ENCODE measurements around the gene GPR89A. TPM values are rescaled to one million over a fixed set of nuclear protein-coding genes. Genes with fewer than 3 reads are reported as not detected.
"Not testable (repeated sequence)": the region's sequence is repeated elsewhere in the genome, so short reads cannot be mapped to it uniquely, and the experiment has no call there.

GPR89A gene
- 10 to 100 TPM; 33.9 to 34.5 TPM for total RNA-seq
- polyA plus RNA-seq (2013, experiment 1 of 2) = 23.7 TPM
- 22.1 TPM for polyA plus RNA-seq (2013, experiment 2 of 2)
- long read RNA-seq, experiment 1, transcript GPR89A-201 (14 exons, 2,120 nt) = major isoform, 9 of 16 reads
- long read RNA-seq, experiment 1, partial matches to known transcripts = 2 of 16 reads
- long read RNA-seq, experiment 1, other reads (novel, unspliced or antisense) = 4 of 16 reads
- long read RNA-seq, experiment 2, transcript GPR89A-201 (14 exons, 2,120 nt) = major isoform, 43 of 50 reads
- long read RNA-seq, experiment 2, partial matches to known transcripts = 2 of 50 reads
- long read RNA-seq, experiment 2, other reads (novel, unspliced or antisense) = 5 of 50 reads
- long read RNA-seq, experiment 3, transcript GPR89A-202 (14 exons, 1,955 nt) = minor isoform, 5 of 119 reads
- long read RNA-seq, experiment 3, transcript GPR89A-201 (14 exons, 2,120 nt) = major isoform, 92 of 119 reads
- long read RNA-seq, experiment 3, partial matches to known transcripts = 7 of 119 reads
- long read RNA-seq, experiment 3, other reads (novel, unspliced or antisense) = 14 of 119 reads
- long read RNA-seq, experiment 4, transcript GPR89A-201 (14 exons, 2,120 nt) = major isoform, 47 of 60 reads
- long read RNA-seq, experiment 4, partial matches to known transcripts = 6 of 60 reads
- long read RNA-seq, experiment 4, other reads (novel, unspliced or antisense) = 6 of 60 reads

DNA sequence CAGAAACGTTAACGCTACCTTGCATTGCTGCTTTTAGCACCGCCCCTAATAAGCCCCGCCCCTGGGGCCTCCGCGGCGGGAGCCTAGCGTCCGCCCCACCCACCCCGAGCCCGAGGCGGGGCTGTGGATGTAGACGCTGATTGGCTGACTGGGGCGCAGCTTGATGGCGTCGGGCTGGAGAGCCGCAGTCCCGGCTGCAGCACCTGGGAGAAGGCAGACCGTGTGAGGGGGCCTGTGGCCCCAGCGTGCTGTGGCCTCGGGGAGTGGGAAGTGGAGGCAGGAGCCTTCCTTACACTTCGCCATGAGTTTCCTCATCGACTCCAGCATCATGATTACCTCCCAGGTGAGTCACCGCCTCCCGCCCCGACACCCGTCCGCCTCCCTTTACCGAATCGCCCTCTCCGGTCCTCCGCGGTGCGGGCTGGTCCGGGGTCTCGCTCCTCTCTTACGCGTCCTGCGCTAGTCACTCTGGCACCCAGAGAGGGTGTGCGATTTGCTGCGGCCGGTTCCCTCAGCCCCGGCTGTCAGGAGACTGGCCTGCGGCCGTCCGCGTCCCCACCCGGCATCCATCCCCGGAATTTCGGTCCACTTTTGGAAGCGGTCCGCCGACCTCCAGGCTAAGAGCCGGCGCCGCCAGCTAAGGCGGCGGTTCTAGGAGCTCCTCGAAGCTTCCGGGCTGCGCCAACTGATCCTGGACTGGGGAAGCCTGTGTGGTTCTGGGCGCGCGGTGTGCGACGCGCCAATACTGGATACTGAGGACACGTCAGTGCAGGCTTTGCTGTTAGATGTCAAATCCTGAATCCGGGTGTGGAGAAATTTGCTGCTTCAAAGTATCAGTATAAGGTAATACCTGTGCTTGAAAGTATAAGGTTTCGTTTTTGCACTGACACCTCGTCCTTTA lies at the start of gene GPR89A:
TSS of gene GPR89A (plus strand) at position 156 of the 901 bp plus-strand sequence. CDS start at position 302, 146 bp downstream.
- H3K36me3 ChIP-seq (ENCODE audit: control insufficient read depth, insufficient read depth, low read length); H3K4me1 ChIP-seq (ENCODE audit: control insufficient read depth, insufficient read depth, low read length); H3K27me3 Mint-ChIP-seq (ENCODE audit: insufficient read depth); H3K4me1 Mint-ChIP-seq; H3K9me3 ChIP-seq (ENCODE audit: control insufficient read depth, low read length); H3K27me3 ChIP-seq (ENCODE audit: control insufficient read depth, insufficient read depth, low read length, poor library complexity, severe bottlenecking); H3K9me3 Mint-ChIP-seq; H3K36me3 Mint-ChIP-seq (ENCODE audit: low read depth): not testable (repeated sequence)
- Histone ChIP-seq H3K4me3 (ENCODE audit: low read length) (peak within 1 kb of the TSS; percentile 83), H3K9ac (ENCODE audit: extremely low read depth, low read length, poor library complexity, severe bottlenecking) (peak within 1 kb of the TSS; percentile 72), H3K27ac (ENCODE audit: low read depth, low read length) (peak within 1 kb of the TSS; percentile 53)
- DNase-seq = peak; percentile 98
- peak within 1 kb of the TSS; percentile 85 for H3K4me3 Mint-ChIP-seq
- WGBS, 2 experiments (ENCODE audit: insufficient coverage in 1 of 2, insufficient read length in 1 of 2) = 0% methylated on average over 10 to 44 of the region's 71 CpGs
- H3K27ac Mint-ChIP-seq = peak within 1 kb of the TSS; percentile 95

DNA sequence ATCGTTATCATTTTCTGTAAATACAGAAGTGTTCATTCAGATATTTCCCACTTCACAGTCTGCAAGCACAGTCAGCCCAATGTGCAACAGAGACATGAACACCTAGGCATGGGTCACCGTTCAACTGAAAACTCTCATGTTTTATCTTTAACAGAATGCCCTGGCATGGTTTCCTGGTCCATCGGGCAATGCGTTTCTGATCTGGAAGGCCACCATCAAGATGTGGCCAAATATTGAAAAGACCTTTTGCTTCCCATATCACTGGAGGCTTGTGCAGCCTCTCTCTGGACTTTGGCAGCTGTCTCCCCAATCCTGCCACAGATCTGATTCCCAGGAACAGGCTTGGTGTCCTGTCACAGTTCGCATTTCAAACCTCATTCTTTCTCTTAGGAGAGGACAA lies 21.0 kb upstream of the GPR89A start:
- H3K4me3 Mint-ChIP-seq = not testable (repeated sequence)
- 92% methylated on average over 3 of the region's 5 CpGs; no CpG with 5 or more reads in 1 of the 2 experiments for WGBS, 2 experiments (ENCODE audit: insufficient coverage in 1 of 2, insufficient read length in 1 of 2)

DNA sequence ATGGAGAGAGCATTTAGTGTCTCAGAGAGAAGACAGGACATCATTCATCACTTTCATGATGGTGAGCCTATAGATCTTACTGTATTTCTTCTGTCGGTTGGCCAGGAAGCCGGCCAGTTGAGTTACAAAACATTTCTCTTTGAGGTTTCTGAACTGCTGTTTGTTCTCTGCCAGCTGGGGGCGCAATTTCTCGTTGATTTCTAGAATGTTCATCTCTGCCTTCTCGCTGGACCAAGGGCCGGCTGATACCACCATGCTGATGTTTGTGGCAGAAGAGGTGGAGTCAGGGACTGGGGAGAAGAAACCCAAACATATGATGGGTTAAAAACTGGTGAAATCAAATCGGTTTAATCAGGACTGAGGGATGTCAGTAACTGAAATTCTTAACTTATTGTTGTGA lies 17.0 kb upstream of the GPR89A start:
- H3K4me3 ChIP-seq (ENCODE audit: low read length); H3K4me3 Mint-ChIP-seq; H3K4me1 Mint-ChIP-seq; H3K4me1 ChIP-seq (ENCODE audit: control insufficient read depth, insufficient read depth, low read length); H3K27ac ChIP-seq (ENCODE audit: low read depth, low read length); H3K36me3 ChIP-seq (ENCODE audit: control insufficient read depth, insufficient read depth, low read length); DNase-seq; H3K9me3 ChIP-seq (ENCODE audit: control insufficient read depth, low read length); H3K27me3 ChIP-seq (ENCODE audit: control insufficient read depth, insufficient read depth, low read length, poor library complexity, severe bottlenecking); H3K9me3 Mint-ChIP-seq; H3K27me3 Mint-ChIP-seq (ENCODE audit: insufficient read depth); H3K27ac Mint-ChIP-seq; H3K9ac ChIP-seq (ENCODE audit: extremely low read depth, low read length, poor library complexity, severe bottlenecking); H3K36me3 Mint-ChIP-seq (ENCODE audit: low read depth): not testable (repeated sequence)
- TF ChIP-seq, protein P1, sequence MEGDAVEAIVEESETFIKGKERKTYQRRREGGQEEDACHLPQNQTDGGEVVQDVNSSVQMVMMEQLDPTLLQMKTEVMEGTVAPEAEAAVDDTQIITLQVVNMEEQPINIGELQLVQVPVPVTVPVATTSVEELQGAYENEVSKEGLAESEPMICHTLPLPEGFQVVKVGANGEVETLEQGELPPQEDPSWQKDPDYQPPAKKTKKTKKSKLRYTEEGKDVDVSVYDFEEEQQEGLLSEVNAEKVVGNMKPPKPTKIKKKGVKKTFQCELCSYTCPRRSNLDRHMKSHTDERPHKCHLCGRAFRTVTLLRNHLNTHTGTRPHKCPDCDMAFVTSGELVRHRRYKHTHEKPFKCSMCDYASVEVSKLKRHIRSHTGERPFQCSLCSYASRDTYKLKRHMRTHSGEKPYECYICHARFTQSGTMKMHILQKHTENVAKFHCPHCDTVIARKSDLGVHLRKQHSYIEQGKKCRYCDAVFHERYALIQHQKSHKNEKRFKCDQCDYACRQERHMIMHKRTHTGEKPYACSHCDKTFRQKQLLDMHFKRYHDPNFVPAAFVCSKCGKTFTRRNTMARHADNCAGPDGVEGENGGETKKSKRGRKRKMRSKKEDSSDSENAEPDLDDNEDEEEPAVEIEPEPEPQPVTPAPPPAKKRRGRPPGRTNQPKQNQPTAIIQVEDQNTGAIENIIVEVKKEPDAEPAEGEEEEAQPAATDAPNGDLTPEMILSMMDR (conservative IDR thresholded peaks at IDR 0.05) = peak; percentile 66
- WGBS, 2 experiments (ENCODE audit: insufficient coverage in 1 of 2, insufficient read length in 1 of 2) = no CpG with 5 or more reads among the region's 7 CpGs

More for the DNA sequence above, 21.0 kb upstream of the GPR89A start:
- not testable (repeated sequence) for H3K9me3 ChIP-seq (ENCODE audit: control insufficient read depth, low read length); H3K36me3 Mint-ChIP-seq (ENCODE audit: low read depth); H3K27me3 ChIP-seq (ENCODE audit: control insufficient read depth, insufficient read depth, low read length, poor library complexity, severe bottlenecking); H3K36me3 ChIP-seq (ENCODE audit: control insufficient read depth, insufficient read depth, low read length); H3K9ac ChIP-seq (ENCODE audit: extremely low read depth, low read length, poor library complexity, severe bottlenecking); H3K4me3 ChIP-seq (ENCODE audit: low read length); H3K4me1 ChIP-seq (ENCODE audit: control insufficient read depth, insufficient read depth, low read length); H3K27me3 Mint-ChIP-seq (ENCODE audit: insufficient read depth); DNase-seq; H3K9me3 Mint-ChIP-seq; H3K27ac Mint-ChIP-seq; H3K27ac ChIP-seq (ENCODE audit: low read depth, low read length); H3K4me1 Mint-ChIP-seq

DNA sequence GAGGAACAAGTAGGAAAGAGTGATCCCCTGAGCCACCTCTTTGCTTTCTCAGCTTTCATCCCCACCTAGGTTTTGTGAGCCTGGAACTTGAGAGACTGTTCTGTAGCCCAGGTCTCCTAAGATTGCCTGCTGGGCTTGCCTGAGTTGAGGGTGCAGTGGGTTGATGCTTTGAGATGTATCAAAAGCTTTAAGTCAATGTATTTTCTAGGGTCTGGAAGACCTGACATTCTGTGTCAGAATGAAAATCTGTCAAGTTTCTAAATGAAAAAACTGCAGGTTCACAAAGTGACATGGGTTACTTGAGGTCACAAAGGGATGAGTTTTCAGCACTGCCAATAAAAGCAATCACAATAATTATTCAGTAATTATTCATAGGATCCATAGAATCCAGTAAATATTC lies 15.4 kb upstream of the GPR89A start:
- not testable (repeated sequence) for H3K9me3 Mint-ChIP-seq; H3K27ac Mint-ChIP-seq; H3K4me3 Mint-ChIP-seq; H3K36me3 Mint-ChIP-seq (ENCODE audit: low read depth); H3K9ac ChIP-seq (ENCODE audit: extremely low read depth, low read length, poor library complexity, severe bottlenecking); H3K4me1 Mint-ChIP-seq; H3K27me3 ChIP-seq (ENCODE audit: control insufficient read depth, insufficient read depth, low read length, poor library complexity, severe bottlenecking); DNase-seq; H3K9me3 ChIP-seq (ENCODE audit: control insufficient read depth, low read length); H3K4me3 ChIP-seq (ENCODE audit: low read length); H3K27me3 Mint-ChIP-seq (ENCODE audit: insufficient read depth); H3K36me3 ChIP-seq (ENCODE audit: control insufficient read depth, insufficient read depth, low read length); H3K4me1 ChIP-seq (ENCODE audit: control insufficient read depth, insufficient read depth, low read length); H3K27ac ChIP-seq (ENCODE audit: low read depth, low read length)

DNA sequence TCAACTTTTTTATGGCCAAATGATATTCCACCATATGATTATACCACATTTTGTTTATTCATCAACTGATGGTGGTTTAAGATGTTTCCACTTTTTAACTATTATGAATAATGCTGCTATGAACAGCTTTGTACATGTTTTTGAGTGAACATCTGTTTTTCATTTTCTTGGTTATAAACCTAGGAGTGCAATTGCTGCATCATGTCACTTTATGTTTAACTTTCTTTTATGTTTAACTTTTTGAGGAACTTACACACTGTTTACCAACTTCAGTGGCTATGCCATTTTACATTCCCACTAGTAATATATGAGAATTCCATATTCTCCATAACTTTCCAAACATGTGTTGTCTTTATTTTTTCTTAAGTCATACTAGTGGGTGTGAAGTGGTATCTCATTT lies 12.4 kb upstream of the GPR89A start:
- not testable (repeated sequence) for H3K9me3 Mint-ChIP-seq; H3K36me3 ChIP-seq (ENCODE audit: control insufficient read depth, insufficient read depth, low read length); H3K4me3 Mint-ChIP-seq; DNase-seq; H3K4me1 Mint-ChIP-seq; H3K9me3 ChIP-seq (ENCODE audit: control insufficient read depth, low read length); H3K36me3 Mint-ChIP-seq (ENCODE audit: low read depth); H3K27me3 Mint-ChIP-seq (ENCODE audit: insufficient read depth); H3K27me3 ChIP-seq (ENCODE audit: control insufficient read depth, insufficient read depth, low read length, poor library complexity, severe bottlenecking); H3K9ac ChIP-seq (ENCODE audit: extremely low read depth, low read length, poor library complexity, severe bottlenecking); H3K4me3 ChIP-seq (ENCODE audit: low read length); H3K27ac ChIP-seq (ENCODE audit: low read depth, low read length); H3K4me1 ChIP-seq (ENCODE audit: control insufficient read depth, insufficient read depth, low read length); H3K27ac Mint-ChIP-seq

DNA sequence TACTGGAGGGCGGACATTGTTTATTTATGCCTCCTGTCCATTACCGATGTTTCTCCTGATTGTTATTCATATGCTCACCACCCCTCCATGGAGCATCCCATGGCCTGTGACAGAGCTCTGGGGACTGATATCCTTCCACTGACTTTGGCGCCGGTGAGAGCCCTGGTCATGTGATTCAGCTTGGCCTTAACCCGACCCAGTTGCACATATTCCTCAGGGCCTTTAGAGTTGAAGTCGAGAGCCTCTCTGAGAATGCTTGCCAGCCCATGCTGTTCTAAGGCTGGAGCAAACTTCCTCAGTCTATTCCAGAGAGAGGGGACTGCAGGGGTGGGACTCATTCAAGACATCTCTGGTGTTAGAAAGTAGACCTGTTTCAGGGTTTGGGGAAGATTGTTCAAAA lies 11.6 kb upstream of the GPR89A start:
- H3K36me3 ChIP-seq (ENCODE audit: control insufficient read depth, insufficient read depth, low read length); H3K4me3 ChIP-seq (ENCODE audit: low read length); H3K36me3 Mint-ChIP-seq (ENCODE audit: low read depth); DNase-seq; H3K4me3 Mint-ChIP-seq; H3K27me3 Mint-ChIP-seq (ENCODE audit: insufficient read depth); H3K27ac Mint-ChIP-seq; H3K9me3 ChIP-seq (ENCODE audit: control insufficient read depth, low read length); H3K9ac ChIP-seq (ENCODE audit: extremely low read depth, low read length, poor library complexity, severe bottlenecking); H3K9me3 Mint-ChIP-seq; H3K27ac ChIP-seq (ENCODE audit: low read depth, low read length); H3K27me3 ChIP-seq (ENCODE audit: control insufficient read depth, insufficient read depth, low read length, poor library complexity, severe bottlenecking); H3K4me1 ChIP-seq (ENCODE audit: control insufficient read depth, insufficient read depth, low read length); H3K4me1 Mint-ChIP-seq: not testable (repeated sequence)
- 92 to 98% methylated on average over 6 of the region's 6 CpGs for WGBS, 2 experiments (ENCODE audit: insufficient coverage in 1 of 2, insufficient read length in 1 of 2)
